NT2/D1 (cell line): ENCODE measurements around the gene COL11A1.

Experiments used
- YY1 ChIP-seq: IDR thresholded peaks from 2 replicates; pipeline ENCODE4 v1.6.1; 2011; ENCODE audit not compliant: insufficient read length, insufficient read depth
- ZNF274 ChIP-seq: IDR thresholded peaks from 2 replicates; pipeline ENCODE4 v1.6.1; 2011; ENCODE audit warnings: mild to moderate bottlenecking, low read depth, low read length

DNA sequence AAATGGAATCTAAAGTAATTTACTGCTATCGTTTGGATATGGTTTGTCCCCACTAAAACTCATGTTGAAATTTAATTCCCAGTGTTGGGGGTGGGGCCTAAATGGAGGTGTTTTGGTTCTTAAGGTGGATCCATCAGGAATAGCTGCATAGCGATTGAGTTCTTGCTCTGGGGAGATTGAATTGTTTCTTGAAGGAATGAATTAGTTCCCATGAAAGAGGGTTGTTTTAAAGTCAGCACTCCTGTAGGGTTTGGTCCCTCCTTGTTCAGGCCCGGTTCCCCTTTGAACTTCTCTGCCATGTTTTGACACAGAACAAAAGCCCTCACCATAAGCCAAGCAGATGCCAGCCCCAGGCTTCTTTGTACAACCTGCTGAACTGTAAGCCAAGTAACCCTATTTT, 170.9 kb downstream of the COL11A1 start:
- TF ChIP-seq YY1, result no peak
- no peak for TF ChIP-seq ZNF274
